Measurements from ENCODE around the gene FFAR3.

The FFAR3 gene, protein sequence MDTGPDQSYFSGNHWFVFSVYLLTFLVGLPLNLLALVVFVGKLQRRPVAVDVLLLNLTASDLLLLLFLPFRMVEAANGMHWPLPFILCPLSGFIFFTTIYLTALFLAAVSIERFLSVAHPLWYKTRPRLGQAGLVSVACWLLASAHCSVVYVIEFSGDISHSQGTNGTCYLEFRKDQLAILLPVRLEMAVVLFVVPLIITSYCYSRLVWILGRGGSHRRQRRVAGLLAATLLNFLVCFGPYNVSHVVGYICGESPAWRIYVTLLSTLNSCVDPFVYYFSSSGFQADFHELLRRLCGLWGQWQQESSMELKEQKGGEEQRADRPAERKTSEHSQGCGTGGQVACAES

DNA sequence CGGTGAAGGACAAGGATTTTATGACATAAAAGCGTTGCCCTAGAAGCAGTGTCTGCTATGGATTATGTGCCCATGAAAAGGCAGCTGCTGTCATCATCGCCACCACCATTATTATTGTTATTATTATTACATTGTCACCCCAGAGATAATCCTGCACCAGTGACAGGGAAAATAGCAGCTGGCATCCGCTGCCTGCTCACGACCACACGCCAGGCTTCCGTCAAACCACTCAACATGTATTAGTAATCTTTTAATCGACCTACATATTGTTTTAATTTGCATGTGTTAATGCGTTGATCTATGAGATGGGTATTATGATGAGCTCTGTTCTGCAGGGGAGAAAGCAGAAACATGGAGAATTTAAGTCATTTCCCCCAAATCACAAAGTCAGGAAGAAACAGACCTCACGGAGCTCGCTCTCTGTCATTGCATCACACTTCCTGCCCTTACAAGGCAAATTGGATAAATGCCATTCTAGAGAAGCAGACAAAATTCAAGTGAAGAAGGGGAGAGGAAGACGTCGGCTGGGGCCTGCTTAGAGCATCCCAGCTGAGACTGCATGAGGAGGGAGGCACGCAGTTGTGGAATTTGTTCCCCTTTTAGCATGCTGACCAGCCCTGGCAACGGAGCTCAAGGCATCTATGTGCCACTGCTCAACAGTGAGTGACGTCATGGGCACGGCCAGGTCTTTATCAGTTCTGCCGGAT is at the start of gene FFAR3:
Gene FFAR3 (plus strand): TSS at position 594 of the 707 bp plus-strand sequence. CDS start 431 bp downstream, outside the sequence.
- DNase-seq (ENCODE audit: low read depth), result no peak

DNA sequence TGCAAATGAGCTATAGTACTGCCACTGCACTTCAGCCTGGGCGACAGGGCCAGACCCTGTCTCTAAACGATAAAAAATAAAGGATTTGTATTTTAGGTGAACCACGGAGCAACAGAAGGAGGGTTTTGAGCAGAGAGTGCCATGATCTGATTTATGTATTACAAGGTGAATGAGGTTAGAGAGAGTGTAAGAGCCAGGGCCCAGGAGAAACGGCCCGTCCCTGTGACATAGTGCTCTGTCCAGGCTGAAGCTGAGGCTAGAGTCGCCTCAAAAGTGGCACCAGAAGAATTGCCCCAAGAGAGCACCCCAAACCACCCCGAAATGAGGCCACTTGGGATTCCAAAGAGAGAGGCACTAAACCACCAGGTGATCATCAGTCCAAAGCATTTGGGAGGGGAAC is 49.4 kb upstream of the FFAR3 start:
- no peak for DNase-seq (ENCODE audit: low read depth)

DNA sequence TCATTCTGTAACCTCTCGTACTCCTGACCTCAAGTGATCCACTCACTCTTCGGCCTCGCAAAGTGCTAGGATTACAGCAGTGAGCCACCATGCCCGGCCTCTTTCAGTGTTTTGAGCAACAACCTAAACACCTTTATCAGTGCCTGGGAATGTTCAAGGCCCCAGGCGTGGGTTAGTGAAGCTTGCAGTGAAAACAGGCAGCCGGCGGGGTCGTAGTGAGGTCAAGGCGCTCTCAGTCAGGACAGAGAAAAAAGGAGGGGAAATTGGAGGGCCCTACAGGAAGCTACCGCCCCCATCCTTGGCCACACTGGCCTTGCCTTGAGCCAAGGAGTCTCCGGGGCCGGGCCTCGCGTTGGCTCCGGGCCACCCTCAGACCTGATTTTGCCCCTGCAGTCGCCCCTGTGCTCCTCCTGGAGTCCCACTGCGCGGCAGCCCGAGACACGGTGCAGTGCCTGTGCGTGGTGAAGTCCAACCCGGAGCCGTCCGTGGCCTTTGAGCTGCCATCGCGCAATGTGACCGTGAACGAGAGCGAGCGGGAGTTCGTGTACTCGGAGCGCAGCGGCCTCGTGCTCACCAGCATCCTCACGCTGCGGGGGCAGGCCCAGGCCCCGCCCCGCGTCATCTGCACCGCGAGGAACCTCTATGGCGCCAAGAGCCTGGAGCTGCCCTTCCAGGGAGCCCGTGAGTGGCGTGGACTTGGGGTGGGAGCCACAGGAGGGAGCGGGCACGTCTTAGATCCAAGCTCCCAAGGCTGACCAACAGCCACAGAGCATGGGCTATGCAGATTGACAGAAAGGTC is 48.6 kb upstream of the FFAR3 start:
- no peak for DNase-seq (ENCODE audit: low read depth)

DNA sequence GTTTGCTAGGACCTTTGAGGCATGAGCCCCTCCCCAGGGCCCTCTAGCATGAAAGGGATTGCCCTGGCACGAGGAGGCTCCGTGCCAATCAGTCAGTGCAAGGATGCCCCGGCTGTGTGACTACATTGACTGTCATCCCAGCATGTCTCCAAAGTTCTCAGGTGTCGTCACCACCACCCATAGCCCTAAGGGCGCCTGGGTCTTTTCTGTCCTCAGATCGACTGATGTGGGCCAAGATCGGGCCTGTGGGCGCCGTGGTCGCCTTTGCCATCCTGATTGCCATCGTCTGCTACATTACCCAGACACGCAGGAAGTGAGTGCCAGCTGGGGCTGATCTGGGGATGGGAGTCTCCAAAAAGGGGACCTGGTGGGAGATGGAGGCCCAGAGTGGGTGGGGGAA is 47.9 kb upstream of the FFAR3 start:
- DNase-seq (ENCODE audit: low read depth), result no peak

DNA sequence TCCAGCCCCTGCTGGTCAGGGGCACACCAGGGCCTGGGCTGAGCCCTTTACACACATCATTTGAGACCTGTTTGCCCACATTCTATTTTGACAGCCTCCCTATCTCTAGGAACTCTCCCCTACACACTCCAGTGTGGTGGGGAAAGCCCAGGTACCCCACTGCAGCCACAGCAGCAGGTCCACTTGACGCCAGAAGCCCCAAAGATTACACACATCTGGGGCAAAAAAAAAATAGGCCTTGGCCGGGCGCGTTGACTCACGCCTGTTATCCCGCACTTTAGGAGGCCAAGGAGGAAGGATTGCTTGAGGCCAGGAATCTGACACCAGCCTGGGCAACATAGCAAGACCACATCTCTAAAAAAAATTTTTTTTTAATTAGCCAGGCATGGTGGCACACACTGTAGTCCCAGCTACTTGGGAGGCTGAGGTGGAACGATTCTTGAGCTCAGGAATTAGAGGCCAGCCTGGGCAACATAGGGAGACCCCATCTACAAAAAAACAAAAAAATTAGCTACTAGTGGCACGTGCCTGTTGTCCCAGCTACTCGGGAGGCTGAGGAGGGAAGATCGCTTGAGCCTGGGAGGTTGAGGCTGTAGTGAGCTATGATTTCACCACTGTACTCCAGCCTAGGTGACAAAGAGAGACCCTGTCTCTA is 47.3 kb upstream of the FFAR3 start:
- DNase-seq (ENCODE audit: low read depth), result no peak

DNA sequence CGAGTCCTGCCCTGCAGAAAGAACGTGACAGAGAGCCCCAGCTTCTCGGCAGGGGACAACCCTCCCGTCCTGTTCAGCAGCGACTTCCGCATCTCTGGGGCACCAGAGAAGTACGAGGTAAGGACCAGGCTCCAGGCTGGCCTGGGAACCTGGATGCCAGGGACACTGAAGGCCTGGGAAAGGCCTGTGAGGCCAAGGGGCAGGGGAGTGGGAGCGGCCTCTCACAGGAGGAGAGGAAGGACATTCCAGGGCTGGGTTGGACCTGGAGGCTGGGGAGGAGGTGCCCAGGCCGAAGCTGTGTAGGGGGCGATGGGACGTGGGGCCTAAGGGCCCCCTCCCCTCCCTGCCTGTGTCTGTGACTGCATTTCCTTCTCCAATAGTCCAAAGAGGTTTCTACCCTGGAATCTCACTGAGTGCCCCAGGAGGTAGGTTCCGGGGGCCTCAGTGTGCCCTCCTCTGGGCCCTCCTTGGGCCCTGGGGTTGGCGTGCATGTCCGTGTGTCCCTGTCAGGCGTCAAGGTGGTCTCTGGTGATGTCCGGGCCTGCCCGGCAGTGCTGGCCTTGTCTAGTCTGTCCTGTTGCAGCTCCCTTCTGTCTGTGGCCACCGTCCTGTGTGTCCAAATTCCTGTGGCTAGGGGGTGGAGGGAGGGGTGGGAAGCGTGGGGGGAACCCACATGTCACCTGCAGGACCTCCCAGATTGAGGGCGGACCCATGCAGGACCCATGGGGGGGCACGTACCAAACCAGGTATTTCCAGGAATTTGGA is 46.2 kb upstream of the FFAR3 start:
- no peak for DNase-seq (ENCODE audit: low read depth)

DNA sequence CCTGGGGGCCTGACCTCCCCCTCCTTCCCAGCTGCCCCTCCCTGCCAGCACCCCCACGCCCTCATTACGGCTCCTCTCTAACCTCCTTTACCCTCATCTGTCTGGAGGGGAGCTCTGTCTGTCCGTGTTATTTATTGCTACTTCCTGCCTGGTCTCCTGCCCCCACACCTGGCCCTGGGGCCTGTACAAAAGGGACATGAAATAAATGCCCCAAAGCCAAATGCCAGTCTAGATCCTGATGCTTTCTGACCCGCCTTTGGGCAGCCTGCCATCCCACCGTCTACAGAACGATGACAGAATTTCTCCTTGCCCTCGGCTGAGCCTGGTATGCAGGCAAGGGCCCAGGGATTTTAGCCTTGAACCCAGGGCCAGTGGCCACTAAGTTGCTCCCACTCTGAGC is 44.7 kb upstream of the FFAR3 start:
- DNase-seq (ENCODE audit: low read depth), result no peak

DNA sequence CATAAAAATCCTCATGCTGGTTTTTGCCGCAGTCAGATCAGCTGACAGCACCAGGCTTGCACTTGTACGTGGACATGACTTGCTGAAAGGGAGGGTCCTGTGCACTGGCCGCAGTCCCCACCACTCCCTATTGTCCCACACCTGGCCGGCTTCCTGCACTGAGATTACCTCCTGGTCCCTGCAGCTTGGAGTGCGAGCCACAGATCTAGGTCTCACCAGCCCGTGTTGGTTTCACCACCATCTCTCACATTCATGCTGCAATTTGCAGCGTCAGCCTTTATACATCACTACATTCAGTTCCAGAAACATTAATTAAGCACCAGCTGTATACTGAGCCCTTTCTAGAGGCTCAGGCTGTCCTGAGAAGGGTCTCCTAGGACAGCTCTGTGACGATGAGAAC is 44.2 kb upstream of the FFAR3 start:
- no peak for DNase-seq (ENCODE audit: low read depth)

DNA sequence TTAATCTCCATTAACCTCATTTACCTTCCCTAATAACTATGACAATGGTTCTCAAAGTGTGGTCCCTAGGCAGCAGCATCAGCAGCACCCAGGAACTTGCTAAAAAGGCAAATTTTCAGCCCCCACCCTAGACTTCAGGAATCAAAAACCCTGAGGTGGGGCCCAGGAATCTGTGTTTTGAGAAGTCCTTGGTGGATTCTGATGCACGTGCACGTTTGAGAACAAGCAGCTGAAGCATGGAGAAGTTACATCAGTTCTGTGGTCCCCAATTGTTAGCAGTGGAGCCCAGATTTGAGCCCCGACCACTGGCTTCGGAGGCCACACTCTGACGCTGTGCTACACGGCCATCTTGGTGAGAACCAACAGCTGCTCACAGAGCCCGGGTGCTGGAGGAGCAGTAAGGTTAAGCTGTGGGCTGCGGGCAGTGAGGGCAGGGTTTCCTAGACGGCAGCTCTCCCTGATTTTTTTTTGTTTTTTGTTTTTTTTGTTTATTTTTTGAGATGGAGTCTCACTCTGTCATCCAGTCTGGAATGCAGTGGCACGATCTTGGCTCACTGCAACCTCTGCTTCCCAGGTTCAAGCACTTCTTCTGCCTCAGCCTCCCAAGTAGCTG is 43.3 kb upstream of the FFAR3 start:
- DNase-seq (ENCODE audit: low read depth), result no peak

DNA sequence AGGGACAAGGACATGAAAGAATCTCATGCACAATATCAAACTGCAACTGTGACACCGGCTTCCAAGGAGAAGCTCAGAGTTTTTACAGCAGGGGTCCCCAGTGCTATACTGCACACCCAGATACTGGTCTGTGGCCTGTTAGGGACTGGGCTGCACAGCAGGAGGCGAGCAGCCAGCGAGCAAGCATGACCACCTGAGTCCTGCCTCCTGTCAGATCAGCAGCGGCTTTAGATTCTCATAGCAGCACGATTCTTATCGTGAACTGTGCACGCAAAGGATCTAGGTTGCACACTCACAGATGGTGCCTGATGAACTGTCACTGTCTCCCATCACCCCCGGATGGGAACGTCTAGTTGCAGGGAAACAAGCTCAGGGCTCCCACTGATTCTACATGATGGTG is 42.4 kb upstream of the FFAR3 start:
- no peak for DNase-seq (ENCODE audit: low read depth)

DNA sequence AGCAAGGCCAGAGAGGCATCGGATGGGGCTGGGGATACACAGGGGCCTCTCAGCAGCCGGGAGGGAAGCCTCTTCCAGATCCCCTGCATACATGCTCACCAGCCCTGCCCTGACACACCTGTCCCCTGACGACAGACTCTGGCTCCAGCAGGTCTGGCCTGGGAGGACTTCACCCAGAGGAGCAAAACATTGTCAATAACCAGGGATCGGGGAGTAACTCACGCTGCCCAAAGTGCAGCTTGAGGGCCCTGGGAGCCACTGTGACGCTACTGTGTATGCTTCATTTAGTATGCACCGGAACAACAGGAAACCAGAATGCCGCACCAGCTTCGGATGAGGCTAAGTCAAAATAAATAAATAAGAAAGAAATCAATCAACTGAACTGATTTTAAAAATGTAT is 41.7 kb upstream of the FFAR3 start:
- no peak for DNase-seq (ENCODE audit: low read depth)

DNA sequence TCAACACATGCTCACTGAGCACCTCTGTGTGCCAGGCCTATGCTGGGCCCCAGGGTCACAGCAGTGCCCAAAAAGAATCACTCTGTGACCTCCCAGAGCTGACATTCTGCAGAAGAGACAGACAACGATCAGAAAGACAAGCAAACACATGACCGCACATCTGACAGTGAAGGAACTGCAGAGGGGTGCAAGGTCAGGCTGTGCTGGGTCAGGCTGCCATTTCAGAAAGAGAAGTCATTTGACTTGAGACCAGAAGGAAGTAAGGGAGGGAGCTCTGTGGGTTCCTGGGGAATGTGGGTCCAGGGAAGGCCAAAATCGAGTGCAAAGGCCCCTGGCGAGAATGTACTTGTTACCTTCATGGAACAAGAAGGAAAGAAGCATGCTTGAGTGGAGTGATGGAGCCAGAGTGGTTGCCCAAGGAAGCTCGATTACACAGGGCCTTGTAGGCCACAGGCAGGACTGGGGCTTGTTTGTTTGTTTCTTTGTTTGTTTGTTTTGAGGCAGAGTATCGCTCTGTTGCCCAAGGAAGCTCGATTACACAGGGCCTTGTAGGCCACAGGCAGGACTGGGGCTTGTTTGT is 40.7 kb upstream of the FFAR3 start:
- no peak for DNase-seq (ENCODE audit: low read depth)

DNA sequence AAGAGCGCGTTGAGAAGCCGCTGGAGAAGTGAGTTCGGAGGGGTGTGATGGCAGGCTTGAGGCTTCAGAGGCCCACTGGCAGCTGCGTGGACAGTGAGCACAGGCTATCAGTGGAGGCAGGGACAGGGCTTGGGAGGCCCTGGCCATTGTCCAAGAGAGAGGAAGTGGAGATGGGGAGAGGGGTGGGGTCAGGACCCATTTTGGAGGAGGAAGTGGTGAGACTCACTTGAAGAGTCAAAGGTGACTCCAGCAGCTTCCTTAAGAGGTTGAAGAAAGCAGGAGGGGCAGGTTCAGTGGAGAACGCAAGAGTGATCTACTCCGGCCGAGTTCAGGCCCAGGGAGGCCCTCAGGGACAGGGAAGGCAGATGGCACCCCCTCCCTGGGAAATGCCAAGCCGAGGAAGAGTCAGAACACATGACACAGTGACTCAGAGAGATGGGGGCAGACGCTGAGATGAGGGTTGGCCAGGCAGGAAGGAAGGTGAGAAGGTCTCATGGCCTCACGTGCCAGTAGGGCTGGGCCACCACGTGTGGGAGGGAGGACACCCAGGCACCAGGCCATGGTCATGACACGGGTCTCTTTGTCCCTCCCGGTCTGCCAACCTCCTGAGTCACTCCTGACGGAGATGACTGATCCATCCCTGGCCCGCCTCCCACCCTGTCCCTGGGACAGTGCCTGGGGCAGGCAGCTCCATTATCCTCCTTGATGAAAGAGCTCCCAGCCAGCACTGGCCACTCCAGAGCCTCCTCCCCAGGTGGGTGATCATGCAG is 39.4 kb upstream of the FFAR3 start:
- no peak for DNase-seq (ENCODE audit: low read depth)

DNA sequence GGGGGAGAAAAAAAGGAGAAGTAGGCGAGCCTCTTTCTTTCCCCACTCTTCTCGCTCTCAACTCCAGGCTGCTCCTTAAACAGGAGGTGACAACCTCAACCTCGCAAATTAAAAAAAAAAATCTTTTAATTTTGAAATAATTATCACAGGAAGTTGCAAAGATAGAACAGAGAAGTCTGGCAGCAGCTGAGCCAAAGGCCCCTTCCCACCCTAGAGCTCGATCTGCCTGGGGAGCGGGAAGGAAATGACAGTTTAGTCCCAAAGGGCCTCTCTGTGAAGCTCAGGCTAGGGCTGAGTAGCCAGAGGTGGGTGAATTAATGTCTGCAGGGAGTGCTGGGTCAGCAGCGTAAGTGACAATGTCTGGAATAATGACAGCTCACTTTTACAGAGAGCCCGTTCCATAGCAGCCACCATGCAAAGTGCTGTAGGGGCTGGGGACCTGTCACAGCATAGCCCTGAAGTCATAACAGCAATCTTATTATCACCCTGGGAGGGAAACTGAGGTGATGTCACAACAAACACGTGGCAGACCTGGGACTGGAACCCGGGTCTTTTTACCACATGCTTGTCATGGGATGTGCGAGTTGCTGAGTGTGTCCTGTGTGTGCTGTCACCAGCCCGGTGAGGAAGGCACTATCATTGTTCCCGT is 38.1 kb upstream of the FFAR3 start:
- no peak for DNase-seq (ENCODE audit: low read depth)

DNA sequence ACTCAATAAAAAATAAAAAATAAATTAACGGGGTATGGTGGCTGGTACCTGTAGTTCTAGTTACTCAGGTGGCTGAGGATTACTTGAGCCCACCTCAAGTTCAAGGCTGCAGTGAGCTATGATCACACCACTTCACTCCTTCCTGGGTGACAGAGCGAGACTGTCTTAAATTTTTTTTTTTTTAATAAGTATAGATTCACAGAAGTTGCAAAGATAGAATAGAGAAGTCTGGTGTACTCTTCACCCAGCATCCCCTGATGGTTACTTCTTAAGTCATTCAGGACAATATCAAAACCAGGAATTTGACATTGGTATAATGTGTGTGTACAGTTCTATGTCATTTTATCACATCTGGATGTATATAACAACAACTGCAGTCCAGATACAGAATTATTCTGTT is 37.0 kb upstream of the FFAR3 start:
- no peak for DNase-seq (ENCODE audit: low read depth)

DNA sequence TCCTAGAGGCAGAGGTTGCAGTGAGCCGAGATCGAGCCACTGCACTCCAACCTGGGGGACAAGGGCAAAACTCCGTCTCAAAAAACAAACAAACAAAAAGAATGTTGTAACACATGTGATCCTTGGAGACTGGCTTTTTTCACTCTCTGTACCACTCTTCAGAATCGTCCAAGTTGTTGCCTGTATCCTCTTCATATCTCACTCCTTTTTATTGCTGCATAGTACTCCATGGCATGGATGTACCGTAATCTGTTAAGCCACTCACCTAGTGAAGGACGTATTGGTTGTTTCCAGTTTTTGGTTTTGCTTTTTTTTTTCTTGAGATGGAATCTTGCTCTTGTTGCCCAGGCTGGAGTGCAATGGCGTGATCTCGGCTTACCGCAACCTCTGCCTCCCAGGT is 36.2 kb upstream of the FFAR3 start:
- no peak for DNase-seq (ENCODE audit: low read depth)

DNA sequence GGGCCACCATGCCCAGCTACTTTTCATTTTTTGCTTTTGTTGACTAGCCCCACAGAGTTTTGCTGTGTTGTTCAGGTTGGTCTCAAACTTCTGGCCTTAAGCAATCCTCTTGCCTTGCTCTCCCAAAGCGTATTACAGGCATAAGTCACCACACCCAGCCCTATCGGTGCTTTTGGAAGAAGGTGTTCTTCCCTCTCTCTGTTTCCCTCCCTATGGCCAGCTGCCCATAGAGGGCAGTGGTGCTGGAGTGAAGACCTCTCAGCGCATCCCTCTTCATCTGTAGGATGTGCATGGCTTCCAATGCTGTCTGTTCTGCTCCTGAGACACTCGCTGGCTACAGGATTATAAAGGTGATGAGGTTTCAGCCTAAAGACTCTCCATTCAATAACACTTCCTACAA is 30.6 kb upstream of the FFAR3 start:
- DNase-seq (ENCODE audit: low read depth), result no peak

DNA sequence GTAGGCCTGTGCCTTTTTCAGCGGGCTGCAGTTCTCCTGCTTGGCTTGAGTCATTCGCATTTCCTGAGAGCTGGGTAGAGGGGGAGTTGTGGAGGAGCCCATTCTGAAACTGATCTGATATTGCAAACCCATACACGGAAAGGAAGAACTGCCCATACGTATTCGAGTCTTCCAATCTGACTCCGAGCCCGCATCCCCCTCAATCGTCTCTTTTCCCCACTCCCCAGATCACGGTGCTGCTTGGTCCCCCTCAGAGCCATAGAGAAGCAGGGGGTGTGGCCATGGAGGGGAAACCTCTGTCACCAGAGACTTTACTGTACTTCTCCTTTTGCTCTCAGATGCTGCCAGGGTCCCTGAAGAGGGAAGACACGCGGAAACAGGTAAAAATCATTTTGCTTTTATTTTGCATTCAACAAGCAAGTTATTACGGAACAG is 29.4 kb upstream of the FFAR3 start, which contains the start of gene CD22:
Gene CD22 (plus strand): TSS at position 337 of the 435 bp plus-strand sequence. CDS start 2,854 bp downstream, outside the sequence.
- DNase-seq (ENCODE audit: low read depth), result no peak

DNA sequence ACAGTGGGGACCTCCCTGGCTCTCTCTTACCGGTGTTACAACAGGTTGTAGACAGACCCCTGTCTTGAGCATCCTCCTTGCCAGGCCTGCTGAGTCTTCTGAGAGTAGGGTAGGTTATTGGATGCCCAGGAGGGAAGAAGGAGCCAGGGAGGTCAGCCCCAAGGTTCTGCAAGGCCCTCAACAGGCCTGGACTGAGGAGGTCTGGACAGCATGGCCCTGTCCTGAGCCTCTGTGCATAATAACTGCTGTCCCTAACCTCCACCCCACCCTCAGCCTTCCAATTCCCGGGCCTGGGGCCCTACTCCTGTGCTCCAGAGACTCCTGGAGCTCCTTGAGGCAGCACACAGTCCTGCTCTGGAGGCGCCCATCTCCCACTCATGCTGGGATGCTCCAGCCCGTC is 28.9 kb upstream of the FFAR3 start:
- no peak for DNase-seq (ENCODE audit: low read depth)
